Activated effector memory CD4-positive, alpha-beta T cell treated with anti-CD3 and anti-CD28 coated beads, Interleukin-2, amount 50 U/mL, for 16 hours (primary cell): ENCODE results near the gene HERPUD2.
"Not testable (repeated sequence)": the region's sequence is repeated elsewhere in the genome, so short reads cannot be mapped to it uniquely, and the experiment has no call there.

Experiments
- DNase-seq: peaks from one replicate; pipeline ENCODE4 v3.0.0-alpha.2; 2020

HERPUD2 gene

DNA sequence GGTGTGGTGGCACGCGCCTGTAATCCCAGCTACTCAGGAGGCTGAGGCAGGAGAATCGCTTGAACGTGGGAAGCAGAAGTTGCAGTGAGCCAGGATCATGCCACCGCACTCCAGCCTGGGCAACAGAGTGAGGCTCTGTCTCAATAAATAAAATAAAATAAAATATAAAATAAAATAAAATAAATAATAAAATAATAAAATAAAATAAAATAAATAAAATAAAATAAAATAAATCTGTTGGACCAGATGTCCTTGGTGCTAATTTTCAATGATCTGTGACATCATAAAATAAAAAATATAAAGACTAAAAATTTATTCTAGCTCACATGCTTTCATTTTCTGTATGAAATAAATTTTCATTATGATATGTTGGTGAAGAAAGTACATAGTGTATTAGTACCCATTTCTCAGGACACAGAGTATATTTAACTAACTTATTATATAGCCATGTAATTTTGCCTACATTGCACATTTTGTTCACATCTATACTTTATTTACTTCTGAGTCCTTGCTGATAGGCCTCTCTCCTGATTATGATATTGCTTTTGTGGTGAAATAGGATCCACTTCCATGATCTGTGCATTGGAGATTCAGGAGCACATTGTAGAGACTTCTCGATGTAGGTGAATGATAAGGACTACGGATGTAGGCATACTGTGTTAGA, 17.8 kb upstream of the HERPUD2 start:
- no peak for DNase-seq

DNA sequence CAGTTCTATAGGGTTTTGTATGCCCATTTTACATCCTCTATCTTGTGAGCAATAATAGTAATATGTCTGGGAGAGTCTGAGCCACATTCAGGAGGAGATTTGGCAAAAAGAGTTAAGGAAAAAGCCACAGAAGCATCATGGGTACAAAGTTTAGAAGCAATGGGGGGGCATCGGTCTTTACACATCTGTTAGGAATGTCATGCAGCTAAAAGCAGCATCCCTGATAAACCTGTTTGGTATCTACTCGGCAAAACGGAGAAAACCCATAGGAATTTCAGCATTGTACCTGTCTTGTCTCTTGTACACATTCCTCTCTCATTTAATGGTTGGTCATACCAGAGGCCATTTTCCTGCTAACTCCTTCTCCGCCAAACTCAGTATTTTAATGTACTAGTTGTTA, 12.5 kb upstream of the HERPUD2 start:
- DNase-seq = no peak

DNA sequence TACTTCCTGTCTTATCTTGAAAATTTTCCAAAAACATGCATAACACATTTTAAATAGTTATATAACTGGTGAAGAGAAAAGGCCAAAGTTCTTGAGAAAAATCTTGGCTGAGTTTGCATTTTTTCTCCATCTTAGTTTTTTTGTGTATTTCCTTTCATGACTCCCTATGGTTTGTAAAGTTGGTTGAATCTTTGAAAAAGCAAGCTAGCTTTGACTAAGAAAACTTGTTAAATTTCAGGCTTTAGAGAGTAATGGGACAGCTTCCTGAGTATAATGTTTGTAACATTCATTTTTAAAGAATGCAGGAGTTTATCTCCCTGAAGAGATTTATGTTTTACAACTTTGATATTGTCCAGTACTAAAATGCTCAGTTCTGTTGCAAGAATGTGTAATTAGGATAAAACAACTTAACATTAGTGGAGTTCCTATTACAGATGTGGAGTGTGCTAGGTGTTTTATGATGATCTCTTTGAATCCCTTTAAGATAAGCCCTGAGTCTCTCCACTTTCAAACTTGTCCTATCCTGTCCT, 11.1 kb upstream of the HERPUD2 start:
- no peak for DNase-seq

DNA sequence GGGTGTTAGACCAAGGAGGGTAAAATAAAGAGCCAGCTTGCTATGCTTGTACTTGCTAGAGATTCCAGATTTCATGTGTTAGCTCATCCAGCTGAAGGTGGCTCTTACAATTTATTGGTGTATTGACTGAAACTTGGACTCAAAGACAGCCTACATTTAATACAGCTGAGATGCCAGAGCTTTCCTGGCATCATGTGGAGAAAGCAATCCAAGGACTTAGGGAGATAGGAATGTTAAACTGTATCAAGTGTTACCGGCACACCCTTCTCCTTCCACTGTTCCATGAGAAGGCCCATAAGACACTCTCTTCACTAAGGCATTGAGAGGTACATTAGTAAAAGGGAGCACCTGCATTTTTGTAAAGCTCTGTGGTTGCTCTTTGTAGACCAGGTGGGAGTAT, 9.3 kb upstream of the HERPUD2 start:
- no peak for DNase-seq

DNA sequence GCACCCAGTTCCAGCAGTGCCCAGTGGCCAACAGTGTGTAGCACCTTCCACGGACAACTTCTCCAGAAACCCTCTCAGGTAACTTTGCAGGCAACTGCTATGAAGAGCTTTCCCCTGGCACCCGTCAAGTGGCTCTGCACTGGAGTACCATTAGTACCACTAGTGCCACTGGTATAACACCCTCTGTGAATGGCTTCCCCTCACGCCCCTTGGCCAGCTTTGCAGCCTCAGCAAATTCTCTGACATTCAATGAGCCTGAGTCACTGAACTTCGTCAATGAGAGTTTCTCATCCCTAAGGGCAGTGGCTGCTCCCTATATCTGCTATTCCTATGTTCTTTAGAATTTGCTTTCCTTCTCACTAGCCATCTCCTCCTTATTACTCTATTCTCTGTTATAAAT, 7.6 kb upstream of the HERPUD2 start:
- no peak for DNase-seq

DNA sequence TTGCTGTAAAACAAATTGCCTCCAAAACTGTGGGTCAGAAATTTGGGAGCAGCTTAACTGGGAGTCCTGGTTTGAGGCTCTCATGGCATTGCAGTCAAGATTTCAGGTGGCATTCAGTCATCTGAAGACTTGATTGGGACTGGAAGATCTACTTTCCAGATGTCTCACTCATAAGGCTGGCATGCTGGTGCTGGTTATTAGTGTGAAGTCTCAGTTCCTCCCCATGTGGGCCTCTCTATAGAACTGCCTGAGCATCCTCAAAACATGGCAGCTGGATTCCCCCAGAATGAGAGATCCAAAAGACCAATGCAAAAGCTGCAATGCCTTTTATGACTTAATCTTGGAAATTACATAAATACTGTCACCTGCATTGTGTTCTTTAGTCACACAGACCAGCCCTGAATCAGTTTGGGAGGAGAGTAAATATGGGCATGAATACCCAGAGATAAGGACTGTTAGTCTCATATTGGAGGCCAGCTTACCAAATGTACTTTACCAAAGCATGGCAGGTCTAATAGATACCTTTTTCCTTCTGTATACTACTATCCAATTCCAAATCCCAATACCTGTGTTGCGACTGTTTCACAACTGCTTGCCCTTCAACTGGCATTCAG, 6.5 kb upstream of the HERPUD2 start:
- no peak for DNase-seq

DNA sequence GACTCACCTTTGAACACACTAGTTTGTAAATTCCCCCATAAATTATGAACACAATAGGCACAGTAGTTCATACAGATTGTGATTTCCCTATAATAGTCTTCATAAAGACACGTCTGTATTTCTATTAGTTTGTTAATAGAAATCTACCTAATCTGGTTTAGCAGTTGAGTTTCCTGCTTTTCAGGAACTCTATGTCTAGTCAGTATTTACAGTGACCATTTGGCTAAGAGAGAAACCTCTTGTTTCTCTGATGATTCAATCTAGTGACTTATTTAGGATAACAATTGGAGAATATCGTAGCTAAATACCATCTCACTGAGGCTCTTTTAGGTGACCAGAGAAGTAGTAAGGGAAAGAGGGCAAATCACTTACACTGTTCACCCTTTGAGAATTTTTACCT, 5.9 kb upstream of the HERPUD2 start:
- DNase-seq = no peak

DNA sequence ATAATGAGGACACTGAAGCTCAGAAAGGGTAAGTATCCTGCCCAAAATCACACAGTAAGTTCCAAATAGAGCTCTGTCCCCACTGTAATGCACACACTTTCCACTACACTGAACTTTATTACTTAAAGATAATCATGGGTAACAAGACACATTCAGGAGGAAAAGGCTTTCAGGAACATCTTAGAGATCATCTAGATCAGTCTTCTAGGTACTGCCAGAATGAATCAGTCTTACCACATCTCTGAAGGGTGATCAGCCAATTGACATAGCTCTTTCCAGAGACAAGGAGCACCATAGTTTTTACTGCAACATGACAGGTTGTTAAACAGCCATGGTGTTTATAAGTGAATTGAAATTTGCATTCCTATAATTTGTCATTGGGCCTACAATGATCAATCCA, 5.4 kb upstream of the HERPUD2 start:
- no peak for DNase-seq

DNA sequence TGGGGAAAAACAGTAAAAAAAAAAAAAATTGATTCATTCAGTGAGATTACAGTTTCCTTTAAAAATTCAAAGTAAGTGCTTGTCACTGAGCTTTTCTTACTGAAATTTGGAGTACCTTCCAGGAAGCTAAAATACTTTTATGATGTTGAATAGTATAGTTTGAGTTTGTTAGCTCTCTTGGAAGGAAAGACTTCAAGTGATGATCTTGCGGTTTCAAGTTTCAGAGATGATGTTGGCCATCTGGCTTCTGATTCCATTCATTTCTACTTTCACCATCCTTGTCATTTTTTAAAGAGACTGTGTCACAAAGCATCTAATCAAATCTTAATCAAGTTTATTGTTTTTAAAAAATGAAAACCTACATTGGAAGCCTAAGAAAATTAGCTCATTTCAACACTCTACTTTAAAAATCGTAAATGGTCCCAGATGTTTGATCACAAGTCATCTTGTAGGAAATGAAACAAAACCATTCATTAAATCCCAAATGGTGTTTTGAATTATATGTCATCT, 4.9 kb upstream of the HERPUD2 start:
- no peak for DNase-seq

DNA sequence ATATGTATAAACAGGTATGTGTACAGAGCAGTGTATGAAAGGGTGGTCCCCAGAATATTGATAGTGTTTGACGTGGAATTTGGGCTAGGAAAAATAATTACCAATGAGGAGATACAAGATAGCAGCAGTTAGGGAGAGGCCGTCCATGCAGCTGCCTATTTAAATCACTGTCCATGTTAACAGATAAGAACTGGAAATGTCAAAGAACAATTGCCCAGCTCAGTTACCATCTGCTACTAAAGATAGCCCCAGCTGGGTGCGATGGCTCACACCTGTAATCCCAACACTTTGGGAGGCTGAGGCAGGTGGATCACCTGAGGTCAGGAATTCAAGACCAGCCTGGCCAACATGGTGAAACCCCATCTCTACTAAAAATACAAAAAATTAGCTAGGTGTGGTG, 3.4 kb upstream of the HERPUD2 start:
- DNase-seq = not testable (repeated sequence)

DNA sequence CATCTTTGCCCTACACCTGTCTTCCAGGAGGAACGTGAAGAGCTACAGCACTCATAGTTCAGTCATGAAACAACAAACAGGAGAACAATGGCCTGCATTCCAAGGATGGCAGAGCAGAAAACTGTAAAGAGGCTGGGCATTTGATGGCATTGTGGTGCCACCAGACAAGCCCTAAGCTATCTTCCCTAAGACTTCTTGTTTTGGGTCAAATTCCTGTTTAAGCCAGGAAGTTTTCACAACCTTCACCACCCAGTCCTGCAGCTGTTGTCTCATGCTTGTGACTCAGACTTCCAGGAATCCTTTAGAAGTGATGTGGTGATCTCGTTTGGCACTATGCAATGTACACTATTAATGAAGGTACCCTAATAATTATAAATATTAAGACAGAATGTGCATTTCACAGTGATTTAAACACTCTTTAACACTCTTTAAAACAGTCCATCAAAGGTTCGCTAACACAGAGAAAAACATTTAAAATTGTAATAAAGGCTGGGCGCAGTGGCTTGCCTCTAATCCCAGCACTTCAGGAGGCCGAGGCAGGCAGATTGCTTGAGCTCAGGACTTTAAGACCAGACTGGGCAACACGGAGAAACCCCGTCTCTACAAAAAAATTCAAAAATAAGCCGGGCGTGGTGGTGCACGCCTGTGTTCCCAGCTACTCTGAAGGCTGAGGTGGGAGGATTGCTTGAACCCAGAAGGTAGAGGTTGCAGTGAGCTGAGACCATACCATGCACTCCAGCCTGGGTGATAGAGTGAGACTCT, 2.7 kb upstream of the HERPUD2 start:
- no peak for DNase-seq

DNA sequence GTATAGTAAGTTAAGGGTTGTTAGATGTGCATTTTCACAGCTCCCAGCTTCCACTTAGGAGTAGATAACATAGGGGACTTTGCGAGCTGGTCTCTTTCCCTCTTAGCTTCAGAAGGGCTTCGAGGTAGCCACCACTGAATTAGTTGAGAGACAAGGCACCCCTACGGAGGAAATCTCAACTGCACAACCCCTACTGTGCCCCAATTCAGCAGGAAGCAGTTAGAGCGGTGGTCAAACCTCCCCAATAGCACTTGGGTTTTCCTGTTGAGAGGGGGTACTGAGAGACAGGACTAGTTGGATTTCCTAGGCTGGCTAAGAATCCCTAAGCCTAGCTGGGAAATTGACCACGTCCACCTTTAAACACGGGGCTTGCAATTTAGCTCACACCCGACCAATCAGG, 1.1 kb upstream of the HERPUD2 start:
- DNase-seq = no peak

DNA sequence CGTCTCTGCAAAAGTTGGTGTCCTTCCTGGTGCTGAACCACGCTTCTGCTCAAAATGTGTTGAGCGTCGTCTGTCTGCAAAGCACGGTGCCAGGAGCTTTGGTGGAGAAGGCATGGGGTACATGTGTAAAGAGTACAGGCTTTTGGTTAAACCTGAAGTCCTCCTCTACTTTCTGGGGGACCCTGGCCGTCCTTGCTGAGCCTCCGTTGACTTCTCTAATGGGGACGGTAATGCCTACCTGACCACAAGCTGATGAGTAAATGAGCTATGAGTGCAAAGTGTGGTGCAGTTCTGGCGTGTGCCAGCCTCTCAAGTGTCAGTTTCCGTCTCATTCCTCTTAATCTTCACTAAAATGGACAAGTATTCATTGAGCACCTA, 527 bp upstream of the HERPUD2 start:
- peak; percentile 70 for DNase-seq

DNA sequence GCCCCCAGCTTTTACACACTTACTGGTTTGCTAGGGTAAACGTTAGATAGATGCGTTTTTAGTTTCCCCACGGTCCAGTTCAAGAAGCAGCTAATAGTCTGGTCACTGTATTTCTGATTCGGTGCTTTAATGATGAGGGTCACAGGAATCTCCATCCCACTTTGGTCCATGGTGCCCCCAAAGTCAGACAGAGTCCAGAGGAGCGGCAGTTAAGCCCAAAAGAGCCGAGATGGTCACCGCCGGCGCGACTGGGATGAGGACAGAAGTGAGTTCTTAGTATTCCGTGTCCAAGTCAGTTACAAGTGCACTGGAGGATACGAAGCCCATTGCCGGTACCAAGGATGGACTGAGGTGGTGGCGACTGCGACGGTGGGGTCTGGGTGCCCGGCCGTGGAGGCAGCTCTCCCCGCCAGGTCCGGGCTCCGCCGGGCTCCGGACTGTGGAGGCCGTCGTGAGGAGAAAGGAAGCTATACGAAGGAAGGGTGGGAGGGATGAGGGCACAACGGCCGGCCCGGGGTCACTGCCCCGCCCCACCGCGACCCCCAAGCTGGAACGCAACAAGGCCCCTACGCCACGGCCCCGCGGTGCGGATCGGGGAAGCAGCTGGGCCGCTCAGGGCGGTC, 663 bp downstream of the HERPUD2 start:
- DNase-seq = no peak

DNA sequence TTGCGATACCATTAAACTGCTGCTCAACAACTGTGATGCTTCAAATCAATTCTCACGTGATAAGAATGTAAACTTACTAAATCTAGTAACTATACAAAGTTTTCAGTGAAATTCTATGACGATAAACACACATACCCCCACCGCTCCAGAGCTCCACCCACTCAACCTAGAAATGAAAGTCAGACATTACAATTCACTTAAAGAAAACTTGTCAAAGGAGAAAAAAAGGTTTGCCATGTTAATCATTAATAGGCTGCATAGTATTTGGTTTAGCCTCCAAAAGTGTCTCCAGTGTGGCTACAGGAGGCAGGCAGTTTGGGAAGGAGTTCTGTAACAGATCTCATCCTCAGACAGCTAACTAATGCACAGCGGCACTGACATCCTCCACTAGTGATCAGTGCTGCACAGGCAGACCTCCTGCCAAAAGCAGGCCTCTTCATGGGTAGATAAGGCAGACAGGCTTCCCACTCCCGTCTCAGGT, 3.1 kb downstream of the HERPUD2 start:
- peak; percentile 78 for DNase-seq

DNA sequence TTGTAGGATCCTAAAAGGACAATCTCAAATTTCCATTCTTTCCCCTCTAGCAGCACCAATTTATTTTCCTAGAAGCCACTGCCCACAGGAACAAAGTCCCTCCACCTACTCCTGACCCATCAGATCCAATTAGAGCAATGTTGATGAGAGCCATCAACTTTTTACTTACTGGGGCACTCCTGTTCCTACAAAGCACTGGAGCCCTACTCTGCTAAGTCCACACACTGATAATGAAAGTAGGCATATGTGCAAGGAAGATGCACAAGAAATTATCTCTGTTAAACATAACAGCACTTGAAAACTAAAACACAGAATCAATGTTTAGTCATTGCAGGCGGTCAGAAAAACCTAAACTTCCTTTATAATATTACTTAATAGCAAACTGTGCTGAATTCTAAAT, 3.6 kb downstream of the HERPUD2 start:
- DNase-seq = no peak

DNA sequence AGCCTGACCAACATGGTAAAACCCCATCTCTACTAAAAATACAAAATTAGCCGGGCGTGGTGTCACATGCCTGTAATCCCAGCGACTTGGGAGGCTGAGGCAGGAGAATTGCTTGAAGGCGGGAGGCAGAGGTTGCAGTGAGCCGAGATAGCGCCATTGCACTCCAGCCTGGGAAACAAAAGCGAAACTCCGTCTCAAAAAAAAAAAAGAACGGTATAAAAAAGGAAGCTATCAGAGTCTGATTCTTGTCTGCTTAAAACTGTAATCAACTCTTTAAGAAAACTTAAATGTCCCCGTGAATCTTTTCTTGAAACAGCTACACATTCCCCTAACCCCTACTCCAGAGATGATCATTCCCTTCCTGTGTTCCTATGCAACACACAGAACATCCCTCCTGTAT, 4.3 kb downstream of the HERPUD2 start:
- DNase-seq = not testable (repeated sequence)

DNA sequence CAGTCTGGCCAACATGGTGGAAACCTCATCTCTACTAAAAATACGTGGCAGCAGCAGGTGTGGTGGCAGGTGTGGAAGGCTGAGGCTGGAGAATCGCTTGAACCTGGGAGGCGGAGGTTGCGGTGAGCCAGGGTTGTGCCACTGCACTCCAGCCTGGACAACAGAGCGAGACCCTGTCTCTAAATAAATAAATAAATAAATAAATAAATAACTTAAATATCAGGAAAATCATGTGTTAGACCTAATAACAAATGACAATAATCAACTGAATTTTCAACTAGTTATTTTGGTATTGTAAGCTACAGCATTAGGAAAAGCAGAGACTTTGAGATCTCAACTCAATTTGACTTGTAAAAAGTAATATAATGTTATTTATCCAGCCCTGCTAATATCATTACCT, 9.2 kb downstream of the HERPUD2 start:
- no peak for DNase-seq

DNA sequence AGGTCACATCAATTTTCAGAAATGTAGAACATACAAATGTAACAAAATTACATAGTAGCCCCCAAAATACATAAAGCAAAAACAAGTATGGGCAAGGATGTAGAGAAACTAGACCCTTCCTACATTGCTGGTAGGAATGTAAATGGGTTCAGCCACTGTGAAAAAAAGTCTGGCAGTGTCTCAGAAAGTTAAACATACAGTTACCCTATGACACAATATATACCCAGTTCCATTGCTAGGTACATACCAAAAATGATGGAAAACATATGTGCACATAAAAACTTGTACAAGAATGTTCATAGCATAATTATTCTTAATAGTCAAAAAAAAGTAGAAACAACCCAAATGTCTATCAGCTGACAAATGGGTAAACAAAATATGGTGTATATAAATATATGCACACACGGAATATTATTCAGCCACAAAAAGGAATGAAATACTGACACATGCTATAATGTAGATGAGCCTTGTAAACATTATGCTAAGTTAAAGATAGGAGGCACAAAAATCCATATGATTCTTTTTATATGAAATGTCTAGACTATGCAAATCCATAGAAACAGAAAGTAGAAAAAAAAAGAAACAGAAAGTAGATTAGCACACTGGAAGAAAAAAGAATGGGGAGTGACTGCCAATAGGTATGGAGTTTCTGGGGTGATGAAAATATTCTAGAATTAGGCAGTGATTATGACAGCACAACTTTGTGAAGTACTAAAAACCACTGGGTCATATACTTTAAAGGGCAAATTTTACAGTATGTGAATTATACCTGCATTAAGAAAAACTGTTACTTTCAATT, 13.5 kb downstream of the HERPUD2 start:
- DNase-seq = no peak

DNA sequence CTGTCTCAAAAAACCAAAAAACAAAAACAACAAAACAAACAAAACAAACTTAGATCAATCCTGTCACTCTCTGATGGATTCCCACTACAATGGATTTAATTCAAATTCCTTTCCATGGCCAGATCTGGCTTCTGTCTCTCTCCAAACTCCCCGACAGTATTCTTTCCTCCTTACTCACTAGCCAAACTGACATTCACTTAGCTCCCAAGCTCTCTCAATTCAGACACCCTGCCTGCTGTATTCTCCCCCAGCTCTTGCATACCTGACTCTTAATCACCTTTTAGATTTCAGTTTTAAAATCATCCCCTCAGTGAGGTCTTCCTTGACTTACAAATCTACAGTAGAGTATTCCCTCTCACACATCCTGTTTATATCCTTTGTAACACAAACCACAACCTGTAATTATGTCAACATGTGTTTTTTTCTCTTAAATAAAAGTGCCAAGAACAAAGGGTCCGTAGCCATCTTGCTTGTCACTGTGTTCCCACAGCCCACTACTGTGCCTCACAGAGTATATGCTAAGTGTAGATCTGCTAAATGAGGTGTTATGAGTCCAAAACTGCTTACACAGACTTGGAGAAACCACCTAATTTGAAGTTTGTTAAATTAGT, 14.4 kb downstream of the HERPUD2 start:
- no peak for DNase-seq

DNA sequence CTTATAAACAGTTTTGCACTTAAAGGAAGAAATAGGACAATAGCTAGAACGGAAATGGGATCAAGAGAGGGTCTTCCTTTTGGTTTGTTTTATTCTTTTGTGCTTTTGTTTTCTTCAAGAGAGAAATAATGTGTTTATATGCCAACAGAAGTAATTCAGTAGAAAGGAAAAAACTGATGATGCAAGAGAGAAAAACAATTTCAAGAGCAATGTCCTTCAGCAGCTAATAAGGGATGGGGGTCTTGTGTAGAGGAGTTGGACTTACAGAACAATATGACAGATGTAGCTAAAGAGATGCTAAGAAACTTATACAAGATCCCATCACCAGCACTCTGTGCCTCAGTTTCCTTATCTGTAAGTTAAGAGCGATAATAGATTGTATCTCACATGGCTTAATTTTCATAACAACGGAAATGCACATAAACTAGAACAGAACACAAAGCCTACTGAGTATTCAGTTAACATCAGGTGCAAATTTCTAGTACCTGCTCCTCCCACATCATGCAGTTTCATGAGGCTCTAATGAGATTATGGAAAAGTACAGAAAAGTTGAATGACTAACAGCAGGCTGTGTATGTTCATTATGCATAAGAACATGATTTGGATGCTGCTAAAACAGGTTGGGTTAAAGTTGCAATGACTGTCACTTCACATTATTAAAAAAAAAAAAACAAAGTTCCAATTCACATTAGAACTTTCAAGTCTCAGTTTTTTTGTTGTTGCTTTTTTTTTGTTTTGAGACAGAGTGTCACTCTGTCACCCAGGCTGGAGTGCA, 17.2 kb downstream of the HERPUD2 start:
- DNase-seq = no peak
